Fibroblast of skin of right quadriceps (primary cell): Measurements from ENCODE around the gene TIAM2.
A peak's percentile ranks its signal among the peaks of the same experiment; 100 is the strongest.
"Not testable (repeated sequence)": the region's sequence is repeated elsewhere in the genome, so short reads cannot be mapped to it uniquely, and the experiment has no call there.

ENCODE experiments used
- DNase-seq: peaks from one replicate; pipeline ENCODE4 v3.0.0-alpha.2; 2013

TIAM2 gene

GRCh38 chr6:155173488-155173887 is 178.4 kb downstream of the TIAM2 start:
- DNase-seq: no peak

- peak; percentile 81 for DNase-seq
Measured at GRCh38 chr6:155174576-155175211, 179.6 kb downstream of the TIAM2 start.

GRCh38 chr6:155177363-155177961 is 182.3 kb downstream of the TIAM2 start:
- DNase-seq: peak; percentile 67

GRCh38 chr6:155181498-155181897 is 186.4 kb downstream of the TIAM2 start:
- DNase-seq: no peak

GRCh38 chr6:155182103-155182502 is 187.0 kb downstream of the TIAM2 start:
- no peak for DNase-seq

- DNase-seq: no peak
Measured at GRCh38 chr6:155183095-155183494, 188.0 kb downstream of the TIAM2 start.

- not testable (repeated sequence) for DNase-seq
Measured at GRCh38 chr6:155185041-155185440, 189.9 kb downstream of the TIAM2 start.

GRCh38 chr6:155185544-155185943 is 190.4 kb downstream of the TIAM2 start:
- no peak for DNase-seq

GRCh38 chr6:155186052-155186658 is 191.0 kb downstream of the TIAM2 start:
- DNase-seq: no peak

- no peak for DNase-seq
Measured at GRCh38 chr6:155187106-155187505, 192.0 kb downstream of the TIAM2 start.

- DNase-seq: peak; percentile 25
Measured at GRCh38 chr6:155187994-155188706, 193.0 kb downstream of the TIAM2 start.

- DNase-seq: peak; percentile 99
Measured at GRCh38 chr6:155188707-155189496, 193.8 kb downstream of the TIAM2 start.

GRCh38 chr6:155190677-155191076 is 195.6 kb downstream of the TIAM2 start:
- no peak for DNase-seq

- no peak for DNase-seq
Measured at GRCh38 chr6:155193526-155193925, 198.4 kb downstream of the TIAM2 start.

- no peak for DNase-seq
Measured at GRCh38 chr6:155194399-155194798, 199.3 kb downstream of the TIAM2 start.

GRCh38 chr6:155195903-155196302 is 200.8 kb downstream of the TIAM2 start:
- DNase-seq: no peak

- DNase-seq: no peak
Measured at GRCh38 chr6:155196911-155197310, 201.8 kb downstream of the TIAM2 start.

- no peak for DNase-seq
Measured at GRCh38 chr6:155197932-155198331, 202.8 kb downstream of the TIAM2 start.

- no peak for DNase-seq
Measured at GRCh38 chr6:155200012-155200411, 204.9 kb downstream of the TIAM2 start.

GRCh38 chr6:155201461-155202226 is 206.5 kb downstream of the TIAM2 start:
- peak; percentile 93 for DNase-seq

GRCh38 chr6:155207223-155207622 is 212.1 kb downstream of the TIAM2 start:
- no peak for DNase-seq

GRCh38 chr6:155212106-155212505 is 217.0 kb downstream of the TIAM2 start:
- peak; percentile 19 for DNase-seq
